NCI-H460 (cell line): ENCODE measurements around the gene VPS51. TPM values are rescaled to one million over a fixed set of nuclear protein-coding genes. Genes with fewer than 3 reads are reported as not detected.
"Not testable (repeated sequence)": the region's sequence is repeated elsewhere in the genome, so short reads cannot be mapped to it uniquely, and the experiment has no call there.

Experiments
- DNase-seq: peaks from one replicate; pipeline ENCODE4 v3.0.0-alpha.2; 2016; ENCODE audit warnings: low read depth; ENCODE audit errors: extremely low read depth
- total RNA-seq: library from RNA; depleted of rRNA; stranded (reverse); fragments of >200 nt; shearing (Covaris generic); gene quantifications from 2 replicates; pipeline ENCODE4 v1.2.3, GENCODE V29; 2014

The VPS51 gene
- total RNA-seq, 1 experiment from 2014 or later, result 60.0 TPM

GRCh38 chr11:65118097-65118837 lies 22.3 kb downstream of the VPS51 start:
- no peak for DNase-seq

- DNase-seq, result not testable (repeated sequence)
These were observed 23.1 kb downstream of the VPS51 start for GRCh38 chr11:65118891-65119669.

- no peak for DNase-seq
These were observed 23.6 kb downstream of the VPS51 start for GRCh38 chr11:65119670-65119995.

- DNase-seq, result no peak
These were observed 24.8 kb downstream of the VPS51 start for GRCh38 chr11:65120831-65121230.

GRCh38 chr11:65121447-65121864 lies 25.4 kb downstream of the VPS51 start:
- DNase-seq, result no peak

- DNase-seq, result peak; percentile 94
These were observed 26.1 kb downstream of the VPS51 start, which contains the start of the genes FAU and MRPL49 for GRCh38 chr11:65121865-65122696. FAU (minus strand) TSS chr11:65122134; CDS start chr11:65121813, 321 bp downstream. MRPL49 (plus strand) TSS chr11:65122321; CDS start chr11:65122347, 26 bp downstream.

DNA sequence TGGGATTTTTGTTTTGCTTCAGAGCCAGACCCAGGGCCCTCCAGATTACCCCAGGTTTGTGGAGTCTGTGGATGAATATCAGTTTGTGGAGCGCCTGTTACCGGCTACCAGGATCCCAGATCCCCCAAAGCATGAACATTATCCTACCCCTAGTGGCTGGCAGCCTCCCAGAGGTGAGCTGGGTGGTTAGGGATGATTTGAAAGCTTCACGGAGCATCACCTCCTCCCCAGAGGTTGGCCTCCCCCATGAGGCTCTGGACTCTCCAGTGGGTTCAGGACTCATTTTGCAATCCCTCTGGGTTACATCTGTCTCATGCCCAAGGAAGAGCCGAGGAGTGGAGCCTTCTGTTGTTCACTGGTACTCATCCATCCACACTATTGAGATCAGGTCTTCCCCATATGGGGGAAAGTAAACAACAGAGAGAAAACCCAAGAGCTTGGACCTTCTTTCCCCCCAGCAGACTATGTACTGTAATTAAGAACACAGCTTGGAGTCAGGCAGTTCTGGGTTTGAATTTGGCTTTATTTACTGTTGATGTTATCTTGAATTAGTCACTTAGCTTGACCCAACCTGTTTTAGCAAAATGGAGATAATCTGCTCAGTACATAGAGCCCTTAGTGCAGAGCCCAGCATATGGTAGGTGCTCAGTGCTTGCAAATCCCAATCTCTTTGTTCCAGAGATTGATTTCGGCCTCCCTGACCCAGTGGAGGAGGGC lies 28.6 kb downstream of the VPS51 start:
- DNase-seq, result no peak

DNA sequence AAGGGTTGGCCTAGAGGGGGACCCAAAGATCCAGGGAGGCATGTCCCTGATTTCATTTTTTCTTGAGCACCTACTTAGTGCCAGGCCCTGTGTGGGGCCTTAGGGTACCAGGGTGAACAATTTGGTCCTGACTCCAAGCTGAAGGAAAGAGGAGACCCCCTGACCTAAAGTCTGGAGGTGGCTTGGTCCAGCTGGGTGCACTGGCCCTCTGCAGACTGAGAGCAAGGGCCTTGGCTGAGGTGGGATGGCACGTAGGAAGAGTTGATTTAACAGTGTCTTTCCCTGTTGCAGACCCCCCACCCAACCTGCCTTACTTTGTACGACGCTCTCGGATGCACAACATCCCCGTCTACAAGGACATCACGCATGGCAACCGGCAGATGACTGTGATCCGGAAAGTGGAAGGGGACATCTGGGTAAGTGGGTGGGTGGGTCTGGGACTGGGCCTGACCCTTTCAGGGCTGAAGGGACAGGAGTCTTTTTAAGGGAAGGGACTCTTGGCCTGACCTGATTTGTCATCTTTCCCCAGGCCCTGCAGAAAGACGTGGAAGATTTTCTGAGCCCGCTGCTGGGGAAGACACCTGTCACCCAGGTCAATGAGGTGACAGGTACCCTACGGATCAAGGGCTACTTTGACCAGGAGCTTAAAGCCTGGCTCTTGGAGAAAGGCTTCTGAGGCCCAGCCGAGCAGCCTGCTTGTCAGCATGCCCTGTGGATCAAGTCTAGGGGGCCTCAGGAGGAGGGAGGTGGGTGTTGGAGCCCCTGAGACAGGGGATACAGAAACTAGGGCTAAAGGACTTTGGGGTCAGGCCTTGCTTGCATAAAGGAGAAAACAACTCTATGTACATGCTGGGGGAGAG lies 29.4 kb downstream of the VPS51 start:
- DNase-seq, result no peak

GRCh38 chr11:65126624-65127274 lies 30.7 kb downstream of the VPS51 start:
- DNase-seq, result no peak

GRCh38 chr11:65127473-65128181 lies 31.6 kb downstream of the VPS51 start:
- no peak for DNase-seq

DNA sequence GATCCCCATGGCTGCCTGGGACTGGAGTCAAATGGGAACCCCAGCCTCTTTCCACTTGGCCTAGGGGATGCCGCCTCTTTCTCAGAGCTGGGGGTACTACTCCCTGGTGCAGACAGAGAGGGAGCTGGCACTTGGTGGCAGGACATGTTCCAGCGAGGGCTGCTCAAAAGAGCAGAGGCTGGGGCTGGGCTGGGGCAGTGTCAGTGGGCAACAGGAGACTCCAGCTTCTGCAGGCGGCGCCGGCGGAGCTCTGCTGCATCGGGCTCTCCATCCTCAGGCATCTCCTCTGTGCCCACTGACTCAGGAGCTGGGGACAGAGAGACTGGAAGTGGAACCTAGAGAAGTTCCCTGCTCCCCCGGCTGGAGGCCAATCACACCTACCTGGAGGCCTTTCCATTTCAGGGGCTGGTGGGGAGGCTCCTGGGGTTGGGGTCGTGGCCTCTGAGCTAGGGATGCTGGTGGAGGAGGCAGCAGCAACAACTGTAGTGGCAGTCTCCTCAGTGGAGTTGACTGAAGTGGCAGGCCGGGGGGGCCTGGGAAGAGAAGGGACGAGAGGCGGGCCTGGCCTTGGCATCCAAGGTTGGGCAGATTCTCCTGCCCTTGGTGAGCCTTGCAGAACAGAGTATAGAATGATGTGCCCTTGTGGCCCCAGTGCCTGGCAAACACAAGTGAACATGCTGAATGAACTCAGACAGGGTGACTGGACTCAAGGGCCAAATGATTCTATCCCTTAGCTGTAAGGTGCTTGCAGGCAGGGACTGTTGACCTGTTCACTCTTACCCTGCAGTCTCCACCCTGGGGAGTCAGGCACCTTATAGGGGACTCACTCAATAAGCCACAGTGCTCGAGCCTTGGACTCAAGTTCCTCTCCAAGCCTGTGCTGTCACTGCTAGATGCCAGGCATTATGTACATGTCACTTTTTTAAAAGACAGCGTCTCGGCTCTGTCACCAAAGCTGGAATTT lies 32.5 kb downstream of the VPS51 start:
- no peak for DNase-seq

DNA sequence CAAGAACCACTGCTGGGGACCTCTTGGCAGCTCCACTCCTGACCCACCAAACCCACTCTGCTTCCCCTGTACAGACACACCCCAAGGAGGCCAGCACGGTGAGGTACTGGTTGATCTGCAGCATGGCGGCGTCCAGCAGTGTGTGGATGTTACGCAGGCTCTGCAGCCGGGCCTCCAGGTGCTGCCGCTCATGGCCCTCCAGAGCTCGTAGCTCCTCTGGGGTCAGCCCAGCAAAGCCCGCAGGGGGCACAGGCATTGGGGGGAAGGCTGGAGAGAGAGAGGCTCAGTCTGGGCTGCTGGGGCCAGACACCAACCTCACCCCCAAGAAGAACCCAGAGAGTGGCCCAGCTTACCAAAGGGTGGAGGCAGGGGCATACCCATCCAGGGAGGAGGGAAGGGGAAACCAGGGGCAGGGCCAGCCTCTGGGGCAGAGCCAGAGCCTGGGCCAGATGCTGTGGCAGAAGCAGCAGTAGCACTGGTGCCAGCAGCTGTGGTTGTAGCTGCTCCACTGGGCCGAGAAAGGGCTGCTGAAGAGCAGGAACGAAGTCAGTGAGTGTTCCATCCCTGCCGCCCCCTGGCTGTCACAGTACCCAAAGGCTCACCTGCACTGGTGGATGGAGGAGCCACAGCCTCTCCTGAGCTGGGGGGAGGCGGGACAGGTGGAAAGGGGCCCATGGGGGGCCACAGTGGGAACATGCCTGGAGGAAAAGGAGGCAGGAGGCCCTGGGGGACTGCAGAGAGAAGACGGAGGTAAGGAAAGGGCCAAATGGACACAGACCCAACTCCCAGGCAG lies 33.8 kb downstream of the VPS51 start:
- no peak for DNase-seq

- no peak for DNase-seq
These were observed 34.8 kb downstream of the VPS51 start for GRCh38 chr11:65130631-65131416.

DNA sequence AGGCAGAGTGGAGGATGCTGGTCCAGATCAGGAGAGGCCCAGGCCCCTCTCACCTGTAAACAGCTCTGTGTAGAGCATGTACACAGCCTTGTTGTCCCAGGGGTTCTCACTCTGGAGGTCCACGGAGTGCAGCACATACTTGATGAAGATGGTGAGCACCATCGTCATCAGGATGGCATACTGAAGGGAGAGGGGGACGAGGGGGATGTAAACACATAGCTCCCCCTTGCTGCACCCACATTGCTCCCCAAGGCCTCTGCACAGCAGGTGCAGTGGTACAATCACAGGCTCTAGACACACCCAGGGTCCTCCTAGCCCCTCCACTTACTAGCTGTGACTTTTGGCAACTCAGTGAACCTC lies 35.4 kb downstream of the VPS51 start:
- DNase-seq, result no peak

GRCh38 chr11:65131895-65132237 lies 35.9 kb downstream of the VPS51 start:
- DNase-seq, result no peak
